HG02678 (cell line): Measurements from ENCODE around the gene MGAT4D.
"Not testable (repeated sequence)": the region's sequence is repeated elsewhere in the genome, so short reads cannot be mapped to it uniquely, and the experiment has no call there.

Source experiments
- ATAC-seq: cut with Tn5 transposase; IDR thresholded peaks from one replicate; pipeline ENCODE4 v1.9.1; 2021; ENCODE audit warnings: mild to moderate bottlenecking, moderate library complexity; ENCODE audit not compliant: unreplicated experiment

Gene MGAT4D

DNA sequence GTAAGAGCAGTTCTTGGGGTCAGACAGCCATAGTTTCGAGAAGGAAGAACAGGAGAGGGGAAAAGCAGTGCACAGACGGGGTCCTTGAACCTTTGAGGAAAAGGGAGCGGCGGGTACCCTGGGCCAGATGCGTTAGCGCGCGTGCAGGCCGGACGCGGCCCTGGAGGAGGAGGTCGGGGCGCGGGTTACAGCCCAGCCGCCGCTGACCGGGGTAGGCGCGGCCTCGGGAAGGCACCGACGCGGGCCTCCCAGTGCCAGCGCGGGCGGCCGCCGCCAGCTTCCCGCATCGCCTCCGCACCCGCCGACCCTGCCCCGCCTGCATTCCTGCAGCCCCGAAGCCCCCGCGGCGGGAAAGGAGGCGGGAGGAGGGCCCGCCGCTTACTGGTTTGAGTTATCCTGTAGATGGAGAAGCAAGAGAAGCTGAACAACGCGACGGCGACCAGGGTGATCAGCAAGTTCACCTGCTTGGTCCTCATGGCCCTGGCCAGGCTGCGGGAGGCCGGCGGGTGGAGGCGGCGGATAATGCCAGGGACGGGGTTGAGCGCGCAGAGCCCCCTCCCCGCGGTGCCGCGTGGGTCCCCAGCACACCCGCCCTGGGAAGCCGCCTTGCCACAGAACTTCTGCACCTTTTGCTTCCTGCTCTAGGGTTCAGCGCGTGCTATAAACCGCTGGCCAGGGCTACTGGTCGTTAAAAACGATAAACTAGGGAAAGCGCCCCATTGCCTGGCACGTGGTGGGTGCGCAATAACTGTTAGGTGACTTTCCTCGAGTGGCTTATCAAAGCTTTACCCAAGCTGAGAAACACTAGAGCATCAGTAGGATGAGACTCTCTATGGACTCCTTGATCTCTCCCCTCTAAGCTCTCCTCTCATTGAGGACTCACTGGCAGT is at the start of gene MGAT4D:
Gene MGAT4D (minus strand): TSS at position 547 of the 890 bp plus-strand sequence. CDS start 71 bp downstream, at position 476.
- no peak for ATAC-seq

DNA sequence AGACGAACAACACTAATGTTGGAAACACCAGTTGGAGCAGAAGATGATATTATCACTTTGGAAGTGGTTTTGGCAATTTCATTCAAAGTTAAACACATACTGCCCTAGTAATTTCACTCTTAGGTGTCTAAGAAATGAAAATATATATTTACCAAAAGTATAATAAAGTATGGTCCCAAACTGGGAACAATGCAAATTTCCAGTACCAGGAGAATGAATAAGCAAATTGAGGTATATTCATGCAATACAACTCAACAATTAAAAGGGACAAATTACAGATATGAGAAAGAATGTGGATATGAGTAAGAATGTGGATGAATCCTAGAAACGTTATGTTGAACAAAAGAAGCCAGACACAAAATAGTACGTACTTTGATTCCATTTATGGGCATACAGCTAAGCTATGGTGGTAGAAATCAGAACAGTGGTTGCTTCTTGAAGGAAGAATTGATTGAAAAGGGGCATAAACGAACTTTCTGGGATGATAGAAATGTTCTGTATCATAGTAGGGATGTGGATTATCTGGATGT is 35.9 kb upstream of the MGAT4D start:
- no peak for ATAC-seq

DNA sequence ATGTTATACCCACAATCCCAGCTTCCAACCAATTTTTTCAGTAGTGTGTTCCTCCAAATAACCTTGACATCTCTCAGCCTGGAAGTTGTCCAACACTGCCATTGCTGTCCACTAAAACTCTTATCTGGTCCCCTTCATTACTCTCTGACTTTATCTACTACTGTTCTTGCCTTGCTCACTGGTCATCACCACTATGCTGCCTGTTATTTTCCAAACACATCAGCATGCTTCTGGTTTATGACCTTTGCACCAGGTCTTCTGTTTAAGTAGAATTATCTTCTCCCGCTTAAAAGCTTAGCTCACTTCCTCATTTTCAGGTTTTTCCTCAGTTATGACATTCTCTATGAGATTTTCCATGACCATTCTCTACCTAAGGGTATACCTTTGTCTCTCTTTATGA is 31.3 kb upstream of the MGAT4D start:
- ATAC-seq, result no peak

DNA sequence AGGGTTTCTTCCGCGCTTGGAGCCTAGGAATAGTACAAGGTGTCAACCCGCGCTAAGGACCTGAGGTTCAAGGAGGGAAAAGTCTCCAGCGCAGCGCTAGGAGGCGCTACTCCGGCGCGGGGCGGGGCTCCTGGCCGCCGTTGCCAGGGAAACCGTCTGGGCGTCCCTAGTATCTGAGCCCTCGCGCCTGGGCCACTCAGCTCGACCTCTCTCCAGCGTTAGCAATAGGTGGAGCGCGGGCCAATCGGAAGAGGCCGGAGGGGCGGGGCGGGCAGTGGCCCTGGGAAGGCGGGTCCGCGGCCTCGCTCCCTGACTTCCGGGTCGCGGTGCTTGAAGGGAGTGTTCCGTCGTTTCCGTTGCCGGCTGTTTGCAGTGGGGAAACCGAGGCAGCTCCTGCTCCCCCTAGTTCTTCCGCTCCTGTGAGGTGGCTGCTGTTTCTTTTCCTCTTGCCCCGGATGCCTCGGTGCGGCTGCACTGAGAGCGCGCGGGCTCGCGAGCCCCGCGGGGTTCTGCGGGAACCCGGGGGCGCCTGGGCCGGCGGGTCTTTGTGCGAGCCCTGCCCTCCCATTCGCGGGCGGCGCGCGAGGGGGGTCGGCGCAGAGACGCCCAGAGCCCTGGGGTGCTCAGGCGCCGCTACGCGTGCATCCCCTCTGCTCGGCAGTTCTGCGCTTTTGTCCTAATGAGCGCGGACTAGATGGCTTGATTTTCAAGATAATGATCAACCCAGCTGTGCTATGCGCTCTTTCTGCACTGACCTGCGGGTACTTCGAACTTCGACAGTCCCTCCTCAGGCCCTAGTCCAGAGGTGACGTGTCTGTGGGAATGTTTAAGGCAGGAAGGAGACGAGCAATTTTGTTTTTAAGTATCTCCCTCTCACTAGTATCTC is 26.0 kb upstream of the MGAT4D start, which contains the start of gene ELMOD2:
Gene ELMOD2 (plus strand): TSS at position 312 of the 886 bp plus-strand sequence. CDS start 1,261 bp downstream, outside the sequence.
- peak; percentile 100 for ATAC-seq

DNA sequence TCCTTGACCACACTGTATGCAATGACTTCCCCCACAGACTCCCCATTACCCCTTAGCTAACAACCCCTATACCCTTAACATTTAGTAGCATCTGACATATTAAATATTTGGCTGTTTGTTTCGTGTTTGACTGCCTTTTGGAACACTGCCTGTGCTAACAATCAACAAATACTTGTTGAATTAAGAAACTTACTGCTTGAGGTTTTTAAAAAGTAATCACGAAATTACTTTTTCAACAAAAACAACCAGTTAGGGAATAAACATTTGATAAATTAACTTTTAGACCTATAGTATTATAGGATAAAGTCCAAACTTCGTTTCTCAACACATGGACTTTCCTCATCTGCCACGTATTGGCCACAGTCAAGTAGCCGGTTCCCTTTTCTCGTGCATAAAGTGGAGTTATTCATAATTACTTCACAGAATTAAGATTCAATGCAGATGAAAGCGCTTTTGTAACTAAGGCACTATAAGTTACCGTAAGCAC is 25.3 kb upstream of the MGAT4D start:
- peak; percentile 13 for ATAC-seq

DNA sequence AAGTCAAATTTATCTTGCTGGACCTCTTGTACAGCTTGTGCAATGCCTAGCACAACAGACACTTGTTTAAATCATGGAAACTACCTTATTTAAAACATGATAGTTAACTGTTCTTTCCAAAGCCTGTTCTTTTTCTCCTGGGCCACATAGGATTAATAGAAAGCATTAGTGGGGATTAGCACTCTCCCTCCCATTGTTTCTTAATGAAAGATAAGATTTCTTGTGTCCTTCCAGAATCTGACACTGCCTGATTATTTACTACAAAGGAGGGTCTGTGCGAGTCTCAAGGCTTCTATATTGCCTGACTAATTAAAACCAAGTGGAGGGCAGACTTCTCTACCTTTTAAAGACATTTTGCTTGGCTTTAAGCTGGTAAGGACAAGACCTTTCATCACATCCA is 17.3 kb upstream of the MGAT4D start:
- ATAC-seq, result no peak

DNA sequence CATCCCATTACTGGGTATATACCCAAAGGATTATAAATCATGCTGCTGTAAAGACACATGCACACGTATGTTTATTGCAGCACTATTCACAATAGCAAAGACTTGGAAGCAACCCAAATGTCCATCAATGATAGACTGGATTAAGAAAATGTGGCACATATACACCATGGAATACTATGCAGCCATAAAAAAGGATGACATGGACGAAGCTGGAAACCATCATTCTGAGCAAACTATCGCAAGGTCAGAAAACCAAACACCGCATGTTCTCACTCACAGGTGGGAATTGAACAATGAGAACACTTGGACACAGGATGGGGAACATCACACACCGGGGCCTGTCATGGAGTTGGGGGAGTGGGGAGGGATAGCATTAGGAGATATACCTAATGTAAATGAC is 15.7 kb upstream of the MGAT4D start:
- ATAC-seq, result not testable (repeated sequence)

DNA sequence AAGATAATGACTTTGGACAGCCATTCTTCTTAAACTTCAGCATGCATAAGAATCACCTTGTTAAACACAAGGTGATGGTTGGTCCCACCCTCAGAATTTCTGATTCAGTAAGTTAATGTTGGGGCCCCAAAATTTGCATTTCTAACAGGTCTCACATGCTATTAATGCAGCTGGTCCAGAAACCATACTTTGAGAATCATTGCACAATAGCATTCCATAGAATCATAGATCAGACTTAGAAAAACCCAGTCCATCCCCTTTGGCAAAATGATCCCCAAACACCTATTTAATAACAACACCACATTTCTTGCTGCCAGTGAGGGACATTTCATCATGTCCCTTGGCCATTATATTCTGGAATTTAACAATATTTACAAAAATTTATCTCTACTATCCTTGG is 6.2 kb upstream of the MGAT4D start:
- ATAC-seq, result no peak

DNA sequence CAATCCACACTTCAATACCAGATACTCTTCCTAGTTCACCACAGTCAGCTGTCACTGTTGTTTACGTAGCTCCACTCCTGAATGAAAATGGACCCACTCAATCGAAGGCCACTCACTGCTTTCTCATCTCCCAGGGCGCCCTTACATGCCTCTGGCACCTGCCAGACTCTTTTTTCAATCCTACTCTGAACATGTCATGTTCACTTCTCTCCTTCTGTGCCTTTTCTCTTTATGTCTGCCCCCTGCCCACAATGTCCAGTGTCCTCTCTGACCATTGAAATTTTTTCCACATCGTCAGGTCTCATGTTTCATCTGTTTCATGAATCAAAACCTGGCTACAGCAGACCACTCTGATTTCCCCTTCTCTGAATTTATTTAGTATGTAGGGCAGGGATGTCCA is 1.3 kb upstream of the MGAT4D start:
- ATAC-seq, result no peak

DNA sequence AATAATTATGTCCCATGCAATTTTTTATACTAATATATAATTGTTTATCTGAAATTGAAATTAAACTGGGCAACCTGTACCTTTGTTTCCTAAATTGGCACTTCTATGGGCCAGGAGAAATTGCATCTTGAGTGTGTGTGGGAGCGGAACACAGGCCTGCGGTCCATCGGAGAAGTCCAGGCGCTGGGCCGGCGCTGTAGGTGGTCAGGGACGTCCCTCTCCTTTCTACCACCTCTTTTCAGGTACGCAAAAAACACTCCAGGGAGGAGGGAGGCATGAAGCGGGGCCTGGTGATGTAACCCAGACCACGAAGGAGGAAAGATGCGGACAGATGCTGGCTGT is 717 bp downstream of the MGAT4D start:
- no peak for ATAC-seq

DNA sequence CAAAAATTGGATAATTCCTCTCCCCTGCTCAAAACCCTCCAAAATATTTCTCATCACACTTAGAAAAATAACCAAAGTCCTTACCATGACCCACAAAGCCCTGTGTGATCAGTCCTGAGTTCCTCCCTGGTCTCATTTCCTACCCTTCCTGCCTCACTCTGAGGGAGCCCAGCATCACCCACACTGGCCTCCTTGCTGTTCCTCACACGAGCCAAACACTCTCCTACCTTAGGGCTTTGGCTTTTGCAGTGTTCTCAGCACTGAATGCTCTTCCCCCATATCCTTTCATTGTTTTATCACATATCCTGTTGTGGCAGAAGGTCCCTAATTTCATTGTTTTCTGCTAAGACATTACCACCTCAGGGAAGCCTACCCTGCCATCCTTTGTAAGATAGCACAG is 12.2 kb downstream of the MGAT4D start:
- no peak for ATAC-seq

DNA sequence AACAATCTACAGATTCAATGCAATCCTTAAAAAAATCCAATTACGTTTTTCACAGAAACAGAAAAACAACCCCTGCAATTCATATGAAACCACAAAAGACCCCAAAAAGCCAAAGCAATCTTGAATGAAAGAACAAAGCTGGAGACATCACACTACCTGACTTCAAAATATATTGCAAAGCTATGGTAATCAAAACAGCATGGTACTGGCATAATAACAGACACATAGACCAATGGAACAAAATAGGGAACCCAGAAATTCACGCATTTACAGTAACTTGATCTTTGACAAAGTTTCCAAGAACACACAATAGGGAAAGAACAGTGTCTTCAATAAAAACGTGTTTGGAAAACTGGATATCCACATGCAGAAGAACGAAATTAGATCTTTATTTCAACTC is 14.6 kb downstream of the MGAT4D start:
- no peak for ATAC-seq

DNA sequence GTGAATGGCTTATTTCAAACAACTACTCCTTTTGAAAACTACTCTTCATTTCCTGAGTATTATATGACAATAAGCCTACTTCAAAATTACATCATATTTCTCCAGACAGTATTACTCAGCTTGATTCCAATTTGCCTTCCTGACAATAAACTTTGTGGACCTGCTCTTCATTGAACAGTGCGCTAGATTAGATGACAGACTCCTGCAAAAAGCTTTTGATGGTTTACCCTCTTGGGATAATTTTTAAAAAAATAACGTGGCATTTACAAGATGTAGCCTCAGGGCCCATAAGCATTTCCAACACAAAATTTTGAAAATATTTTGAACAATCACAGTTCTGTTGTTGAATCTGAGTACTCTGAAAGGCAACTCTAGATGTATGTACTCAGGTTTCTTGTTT is 25.9 kb downstream of the MGAT4D start:
- no peak for ATAC-seq

DNA sequence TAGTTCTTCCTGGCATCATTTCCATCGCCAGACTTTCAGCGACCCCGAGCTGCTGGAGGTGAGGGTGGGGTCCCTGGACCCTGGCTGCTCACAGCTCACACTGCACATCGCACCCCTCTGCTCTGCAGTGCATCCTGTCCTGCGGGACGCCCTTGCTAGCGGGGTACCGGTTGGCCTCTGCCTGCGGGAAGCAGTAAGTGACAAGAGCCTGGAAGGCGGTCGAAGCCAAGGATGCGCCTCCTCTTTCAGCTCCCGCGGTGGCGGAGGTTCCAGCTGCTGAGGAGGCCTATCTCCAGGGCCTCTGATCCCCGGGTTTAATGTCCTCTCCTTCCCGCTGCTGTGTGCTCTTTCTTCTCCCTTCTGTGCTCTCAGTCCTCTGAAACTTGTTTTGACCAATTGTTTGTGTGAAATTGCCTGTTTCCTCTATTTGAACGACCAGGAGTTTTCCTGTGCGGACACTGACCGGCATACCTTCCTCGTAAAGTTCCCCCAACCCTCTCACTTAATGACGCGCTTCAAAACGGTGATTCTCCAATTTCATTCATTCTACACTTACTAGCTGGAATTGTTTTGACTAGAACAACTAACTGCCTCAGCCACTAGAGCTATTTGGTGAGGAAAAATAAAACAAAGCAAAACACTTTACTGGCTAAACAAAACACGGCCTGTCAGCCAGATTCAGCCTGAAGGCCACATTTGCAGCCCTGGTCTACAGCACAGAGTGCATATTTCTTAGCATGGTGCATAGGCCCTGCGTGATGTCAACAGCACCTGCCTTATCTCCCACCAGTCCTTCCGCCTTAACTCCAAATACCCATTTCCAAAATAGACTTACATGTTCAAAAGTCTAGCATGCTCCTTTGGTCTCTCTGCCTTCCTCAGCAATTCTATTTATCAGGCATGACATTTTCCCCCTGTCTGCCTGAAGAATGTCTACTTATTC is 28.0 kb downstream of the MGAT4D start:
- no peak for ATAC-seq

DNA sequence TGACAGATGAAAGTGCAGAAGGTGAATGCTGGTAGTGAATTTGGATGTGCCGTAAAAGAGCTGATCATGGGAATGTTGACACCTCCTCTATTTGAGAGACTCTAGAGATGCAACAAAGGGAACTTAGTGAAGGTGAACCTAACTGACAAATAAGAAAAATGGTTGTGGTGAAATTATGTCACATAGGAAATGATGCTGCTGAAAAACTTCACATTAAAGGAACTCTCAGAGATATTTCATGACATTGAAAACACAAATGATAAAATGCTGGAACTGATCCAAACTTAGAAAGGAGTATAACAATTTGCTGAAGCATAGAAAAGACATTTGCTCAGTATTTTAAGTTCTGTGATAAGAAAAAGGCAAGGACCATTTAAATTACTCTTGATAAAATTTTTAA is 31.9 kb downstream of the MGAT4D start:
- ATAC-seq, result no peak

DNA sequence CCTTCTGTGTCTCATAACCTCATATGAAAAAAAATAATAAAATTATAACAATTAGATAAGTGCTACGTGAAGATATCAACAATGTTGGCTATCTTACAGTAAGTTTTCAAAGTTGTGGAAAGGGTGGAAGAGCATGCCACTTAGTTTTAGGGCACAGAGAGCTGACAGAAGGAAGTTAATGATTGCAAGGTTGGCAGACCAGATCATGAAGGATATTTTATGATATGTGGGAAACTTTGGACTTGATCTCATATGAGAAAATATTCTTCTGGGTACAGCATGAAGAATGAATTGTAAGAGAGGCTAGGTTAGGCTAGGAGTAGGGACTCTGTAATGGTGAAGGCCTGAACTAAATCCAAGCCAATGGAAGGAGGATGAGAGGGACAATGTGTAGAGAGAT is 34.5 kb downstream of the MGAT4D start:
- ATAC-seq, result no peak

DNA sequence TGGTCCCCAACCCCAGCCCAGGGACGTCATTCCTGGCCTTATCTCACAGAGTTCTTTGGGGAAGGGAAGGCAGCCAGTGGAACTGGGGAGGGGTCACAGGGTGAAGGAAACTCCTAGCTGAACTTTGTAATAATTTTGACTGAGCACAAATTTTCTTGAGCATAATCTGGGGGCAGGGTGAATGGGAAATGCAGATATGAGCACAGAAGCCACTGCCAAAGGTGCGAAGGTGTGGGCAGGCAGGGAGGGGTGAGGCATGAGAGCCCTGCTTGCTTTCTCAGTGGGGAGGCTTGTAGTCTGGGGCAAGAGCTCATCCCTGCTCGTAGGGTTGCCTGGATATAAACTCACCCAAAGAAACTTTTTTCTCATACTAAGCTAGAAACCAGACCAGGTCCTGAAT is 34.9 kb downstream of the MGAT4D start:
- no peak for ATAC-seq

DNA sequence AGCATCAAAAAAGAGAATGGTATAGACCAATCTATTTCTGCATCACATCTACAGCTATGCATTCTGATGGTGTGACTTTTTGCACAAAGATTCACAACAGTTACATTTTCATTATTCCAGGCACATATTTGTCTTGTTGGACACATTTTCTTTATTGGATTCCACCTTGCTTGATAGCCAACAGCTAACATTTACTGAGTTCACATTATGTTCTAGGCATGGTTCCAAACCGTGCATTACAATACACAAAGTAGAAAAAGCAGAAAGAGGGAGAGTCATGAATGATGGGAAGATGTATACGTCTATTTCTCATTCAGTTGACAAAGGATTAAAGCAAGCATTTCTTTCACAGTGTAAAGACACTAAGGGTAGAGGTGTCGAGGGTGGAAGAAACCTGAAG is 47.7 kb downstream of the MGAT4D start:
- no peak for ATAC-seq

DNA sequence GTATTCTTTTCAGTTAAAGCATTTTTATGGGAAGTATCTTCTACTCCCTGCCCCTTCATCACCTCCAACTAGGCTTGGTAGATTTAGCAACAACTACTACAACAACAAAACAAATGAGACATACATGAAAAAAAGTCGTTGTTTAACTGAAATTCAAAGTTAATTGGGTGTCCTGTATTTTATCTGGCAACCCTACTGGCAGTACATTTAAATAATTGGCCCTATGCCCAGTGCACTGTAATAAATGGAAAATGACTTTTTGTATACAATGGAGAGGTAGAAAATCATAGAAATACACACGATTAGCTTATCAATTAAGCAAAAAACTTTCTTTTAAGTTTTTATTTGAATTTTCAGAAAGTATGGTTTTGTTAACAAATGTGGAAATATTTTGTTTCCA is 49.3 kb downstream of the MGAT4D start:
- no peak for ATAC-seq

DNA sequence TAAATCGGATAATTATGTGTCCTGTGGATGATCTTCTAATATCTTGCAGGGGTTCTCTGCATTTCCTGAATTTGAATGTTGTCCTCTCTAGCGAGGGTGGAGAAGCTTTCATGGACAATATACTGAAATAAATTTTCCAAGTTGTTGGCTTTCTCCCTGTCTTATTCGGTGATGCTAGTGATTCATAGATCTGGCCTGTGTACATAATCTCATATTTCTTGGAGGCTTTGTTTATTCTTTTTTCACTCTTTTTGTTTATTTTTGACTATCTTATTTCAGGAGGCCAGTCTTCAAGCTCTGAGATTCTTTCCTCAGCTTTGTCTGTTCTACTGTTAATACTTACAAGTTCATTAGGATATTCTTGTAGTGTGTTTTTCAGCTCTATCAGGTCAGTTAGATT is 49.9 kb downstream of the MGAT4D start:
- no peak for ATAC-seq
